ENCODE measurements around the gene ERCC2.

The ERCC2 gene

DNA sequence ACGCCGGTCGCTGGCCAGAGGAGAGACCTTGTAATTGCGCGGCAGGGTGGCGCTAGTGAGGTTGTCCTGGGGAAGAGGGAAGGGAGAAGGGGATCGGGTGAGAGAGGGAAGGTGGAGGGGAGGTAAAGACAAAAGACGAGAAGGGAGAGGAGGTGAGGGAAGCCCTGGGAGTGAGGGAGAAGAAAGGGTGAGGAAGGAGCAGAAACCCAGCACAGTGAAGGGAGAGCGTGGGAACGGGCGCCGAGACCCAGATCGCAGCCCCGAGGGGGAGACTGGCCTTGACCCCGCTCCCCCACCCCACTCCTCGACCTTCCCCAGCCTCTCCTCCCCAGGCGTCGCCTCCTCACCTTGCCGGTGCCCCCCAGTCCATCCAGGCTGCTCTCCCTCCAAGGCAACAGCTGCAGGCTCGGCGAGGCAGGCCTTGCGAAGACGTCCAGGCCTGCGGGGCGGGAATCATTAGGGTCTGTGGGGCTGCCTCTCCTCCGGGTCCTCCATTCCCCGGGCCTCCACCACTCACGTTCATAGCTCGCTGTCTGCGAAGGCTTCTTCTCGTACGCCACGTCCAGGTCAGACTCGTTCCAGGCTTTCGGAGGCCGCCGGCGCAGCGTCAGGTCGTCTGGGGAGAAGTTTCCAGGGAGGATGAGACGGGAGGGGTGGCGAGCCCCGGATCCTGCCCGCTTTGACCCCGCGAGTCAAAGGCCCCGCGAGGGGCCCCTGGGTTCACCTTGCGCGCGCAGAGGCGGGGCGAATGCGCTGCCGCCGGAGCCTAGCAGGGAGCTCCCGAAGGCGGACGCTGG, 25.6 kb upstream of the ERCC2 start:
- no peak overlapping the region for H3K4me3 ChIP-seq (ENCODE audit: low read depth, low read length)
- TF ChIP-seq, protein P1, sequence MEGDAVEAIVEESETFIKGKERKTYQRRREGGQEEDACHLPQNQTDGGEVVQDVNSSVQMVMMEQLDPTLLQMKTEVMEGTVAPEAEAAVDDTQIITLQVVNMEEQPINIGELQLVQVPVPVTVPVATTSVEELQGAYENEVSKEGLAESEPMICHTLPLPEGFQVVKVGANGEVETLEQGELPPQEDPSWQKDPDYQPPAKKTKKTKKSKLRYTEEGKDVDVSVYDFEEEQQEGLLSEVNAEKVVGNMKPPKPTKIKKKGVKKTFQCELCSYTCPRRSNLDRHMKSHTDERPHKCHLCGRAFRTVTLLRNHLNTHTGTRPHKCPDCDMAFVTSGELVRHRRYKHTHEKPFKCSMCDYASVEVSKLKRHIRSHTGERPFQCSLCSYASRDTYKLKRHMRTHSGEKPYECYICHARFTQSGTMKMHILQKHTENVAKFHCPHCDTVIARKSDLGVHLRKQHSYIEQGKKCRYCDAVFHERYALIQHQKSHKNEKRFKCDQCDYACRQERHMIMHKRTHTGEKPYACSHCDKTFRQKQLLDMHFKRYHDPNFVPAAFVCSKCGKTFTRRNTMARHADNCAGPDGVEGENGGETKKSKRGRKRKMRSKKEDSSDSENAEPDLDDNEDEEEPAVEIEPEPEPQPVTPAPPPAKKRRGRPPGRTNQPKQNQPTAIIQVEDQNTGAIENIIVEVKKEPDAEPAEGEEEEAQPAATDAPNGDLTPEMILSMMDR (IDR thresholded peaks at IDR 0.05; ENCODE audit: borderline replicate concordance, insufficient read depth, low read depth, low read length): no peak

DNA sequence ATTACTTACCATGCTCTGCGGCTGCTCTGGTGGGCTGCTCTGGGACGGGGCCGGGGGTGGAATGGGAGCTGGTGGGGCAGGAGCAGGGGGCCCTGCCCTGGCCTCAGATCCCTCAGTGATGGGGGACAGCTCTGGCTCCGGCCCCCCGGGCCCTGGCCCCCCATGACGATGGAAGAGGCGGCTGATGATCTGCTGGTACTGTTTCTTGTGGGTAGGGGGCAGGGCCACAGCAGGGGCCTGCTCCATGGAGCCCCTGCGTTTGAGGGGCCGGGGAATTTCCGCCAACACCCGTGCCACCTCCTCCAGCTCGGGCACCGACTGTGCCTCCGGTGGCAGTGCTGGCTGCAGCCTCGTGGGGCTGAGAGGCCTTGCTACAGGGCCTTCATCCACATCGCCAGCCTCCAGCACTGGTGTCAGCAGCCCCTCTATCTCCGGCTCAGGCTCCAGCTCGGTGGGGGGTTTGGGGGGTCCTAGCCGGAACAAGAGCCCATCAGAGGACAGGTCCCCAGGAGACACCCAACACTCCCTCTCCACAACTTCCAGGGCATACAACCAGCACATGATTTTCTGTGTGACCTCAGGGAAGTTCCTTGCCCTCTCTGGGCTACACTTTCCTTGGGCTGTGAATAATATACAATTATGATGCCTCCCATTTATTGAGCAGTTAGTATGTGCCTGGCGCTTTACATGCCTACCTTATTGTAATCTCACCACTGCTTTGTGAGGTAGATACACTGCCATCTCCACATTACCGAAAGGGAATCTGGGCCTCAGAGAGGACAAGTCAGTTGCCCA, 21.7 kb upstream of the ERCC2 start:
- no peak overlapping the region for H3K4me3 ChIP-seq (ENCODE audit: low read depth, low read length)
- TF ChIP-seq, protein P1 (IDR thresholded peaks at IDR 0.05; ENCODE audit: borderline replicate concordance, insufficient read depth, low read depth, low read length): no peak

DNA sequence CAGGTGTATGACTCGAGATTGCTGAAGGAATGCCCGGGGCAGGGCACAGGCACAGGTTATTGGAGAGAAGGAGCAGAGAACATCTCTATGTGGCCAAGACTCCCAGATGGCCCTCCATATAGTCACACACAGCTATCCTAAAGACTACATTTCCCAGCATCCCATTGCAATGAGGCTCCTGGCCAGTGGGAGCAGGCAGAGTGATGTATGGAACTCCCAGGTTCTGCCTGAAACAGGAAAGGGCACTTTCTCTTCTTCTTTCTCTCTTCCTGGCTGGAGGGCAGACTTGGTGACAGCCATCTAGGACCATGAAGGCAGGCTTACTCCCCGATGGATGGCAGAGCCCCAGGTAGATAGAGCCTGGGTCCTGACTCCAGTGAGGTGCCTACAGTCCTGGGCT, 21.0 kb upstream of the ERCC2 start:
- TF ChIP-seq, protein P1 (IDR thresholded peaks at IDR 0.05; ENCODE audit: borderline replicate concordance, insufficient read depth, low read depth, low read length): no peak

DNA sequence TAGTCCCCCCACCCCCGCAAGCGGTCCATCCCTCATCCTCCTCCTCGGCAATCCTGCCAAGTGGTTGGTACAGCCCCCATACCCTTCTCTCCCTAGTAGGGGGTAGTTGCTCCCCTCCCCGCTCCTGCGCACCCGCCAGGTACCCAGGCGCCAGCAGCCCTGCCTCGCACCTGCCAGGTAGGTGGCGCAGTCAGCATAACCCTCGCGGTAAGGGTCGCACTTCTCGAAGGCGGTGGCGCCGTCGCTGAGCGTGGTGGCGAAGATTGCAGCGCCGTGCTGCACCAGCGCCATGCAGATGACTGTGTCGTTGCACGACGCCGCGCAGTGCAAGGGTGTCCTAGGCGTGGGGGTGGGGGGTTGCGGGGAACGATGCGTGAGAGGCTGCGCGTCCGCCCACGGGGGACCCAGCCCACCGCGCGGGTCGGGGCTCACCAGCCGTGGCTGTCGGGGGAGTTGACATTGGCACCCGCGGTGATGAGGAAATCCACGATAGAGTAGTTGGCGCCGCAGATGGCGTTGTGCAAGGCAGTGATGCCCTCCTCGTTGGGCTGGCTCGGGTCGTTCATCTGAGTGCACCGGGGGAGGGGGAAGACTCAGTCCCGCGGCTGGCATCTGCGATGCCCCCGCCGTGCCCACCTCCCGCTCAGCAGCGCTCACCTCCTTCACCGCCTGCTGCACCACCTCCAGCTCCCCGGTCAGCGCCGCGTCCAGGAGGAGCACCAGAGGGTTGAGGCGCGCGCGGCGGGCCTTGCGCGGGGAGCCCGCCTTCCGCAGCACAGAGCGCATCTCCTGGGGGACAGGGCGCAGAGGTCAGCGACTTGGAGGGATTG, 15.2 kb upstream of the ERCC2 start:
- TF ChIP-seq, protein P1 (IDR thresholded peaks at IDR 0.05; ENCODE audit: borderline replicate concordance, insufficient read depth, low read depth, low read length): no peak
- H3K4me3 ChIP-seq (ENCODE audit: low read depth, low read length): no peak overlapping the region

More for the DNA sequence above, 21.0 kb upstream of the ERCC2 start:
- no peak overlapping the region for H3K4me3 ChIP-seq (ENCODE audit: low read depth, low read length)

DNA sequence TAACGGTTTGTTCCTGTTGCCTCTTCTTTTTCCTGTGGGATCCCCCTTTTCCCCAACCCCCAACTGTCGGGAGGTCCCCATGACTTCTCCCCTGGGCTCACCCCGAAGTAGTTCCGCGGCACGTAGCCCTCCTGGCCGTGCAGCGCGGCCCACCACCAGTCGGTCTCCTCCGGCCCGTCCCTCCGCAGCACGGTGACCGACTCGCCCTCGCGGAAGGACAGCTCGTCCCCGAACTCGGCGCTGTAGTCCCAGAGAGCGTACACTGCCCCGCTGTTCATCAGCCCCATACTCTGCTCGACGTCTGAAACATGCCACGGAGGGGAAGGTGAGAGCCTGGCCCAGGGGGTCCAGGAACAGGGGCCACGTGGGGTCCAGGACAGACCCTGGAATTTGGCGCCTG, 12.1 kb upstream of the ERCC2 start:
- TF ChIP-seq, protein P1 (IDR thresholded peaks at IDR 0.05; ENCODE audit: borderline replicate concordance, insufficient read depth, low read depth, low read length): no peak
- no peak overlapping the region for H3K4me3 ChIP-seq (ENCODE audit: low read depth, low read length)

DNA sequence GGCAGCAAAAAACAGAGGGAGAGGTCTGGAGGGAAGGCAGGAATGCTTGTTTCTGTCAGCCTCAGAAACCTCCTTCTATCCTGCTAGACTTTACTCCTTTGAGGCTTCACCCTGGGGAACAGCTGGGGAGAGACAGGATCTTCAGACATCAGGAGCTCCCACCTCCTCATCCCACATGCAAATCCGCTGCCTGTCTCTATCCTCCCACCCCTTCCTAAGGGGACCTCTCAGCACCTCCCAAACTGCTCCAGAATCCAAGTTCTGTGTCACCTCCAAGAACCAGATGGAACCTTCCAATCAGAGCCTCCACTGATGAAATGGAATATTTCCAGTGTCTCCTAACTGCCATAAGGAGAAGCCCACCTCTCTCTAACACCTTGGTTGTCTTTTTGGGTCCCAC, 9.7 kb upstream of the ERCC2 start:
- H3K4me3 ChIP-seq (ENCODE audit: low read depth, low read length): no peak overlapping the region
- TF ChIP-seq, protein P1 (IDR thresholded peaks at IDR 0.05; ENCODE audit: borderline replicate concordance, insufficient read depth, low read depth, low read length): no peak
